Fibroblast of villous mesenchyme (primary cell): ENCODE data around the gene GSG1L. TPM values are rescaled to one million over a fixed set of nuclear protein-coding genes. Genes with fewer than 3 reads are reported as not detected.

Experiments
- DNase-seq: peaks from one replicate; pipeline ENCODE4 v3.0.0-alpha.2; 2010; ENCODE audit warnings: low read depth
- H3K4me3 ChIP-seq: 2 replicates; pipeline ENCODE4 v1.5.1; 2011; ENCODE audit warnings: low read depth, mild to moderate bottlenecking, low read length
- CTCF ChIP-seq: IDR thresholded peaks from 2 replicates; pipeline ENCODE4 v1.5.1; 2012; ENCODE audit warnings: low read depth, mild to moderate bottlenecking, low read length; ENCODE audit not compliant: insufficient read depth
- total RNA-seq: library from RNA; depleted of rRNA; stranded (reverse); fragments of >200 nt; gene quantifications from 2 replicates; pipeline ENCODE4 v1.2.3, GENCODE V29; 2012

GSG1L gene
- total RNA-seq, 1 donor: not detected

DNA sequence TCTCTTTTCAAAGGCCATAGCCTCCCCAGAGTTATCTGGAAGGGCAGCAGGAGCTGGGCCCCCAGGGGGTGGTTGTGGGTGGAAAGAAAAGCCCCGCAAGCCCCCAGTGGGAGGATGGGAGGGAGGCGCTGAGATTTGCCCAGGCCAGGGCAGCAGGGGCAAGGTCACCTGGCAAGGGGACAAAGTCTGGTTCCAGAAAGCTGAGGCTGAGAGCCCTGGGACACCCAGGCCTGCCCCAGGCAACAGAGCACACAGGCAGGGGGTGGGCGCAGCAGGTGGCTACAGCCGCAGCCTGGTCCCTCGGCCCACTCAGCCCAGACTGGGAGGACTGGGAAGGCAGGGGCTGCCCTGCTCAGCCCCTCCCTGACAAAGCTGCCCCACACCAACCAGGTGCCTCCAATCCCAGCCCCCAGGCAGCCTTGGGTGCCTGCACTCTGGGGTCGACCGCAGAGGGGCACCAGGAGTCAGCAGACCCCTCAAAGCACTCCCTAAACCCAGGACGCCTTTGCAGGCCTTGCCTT lies 23.7 kb upstream of the GSG1L start:
- no peak for DNase-seq

GRCh38 chr16:28086186-28087139 lies 22.9 kb upstream of the GSG1L start:
- H3K4me3 ChIP-seq: no peak overlapping the region
- DNase-seq: no peak
- no peak for TF ChIP-seq CTCF

More for the DNA sequence above, 23.7 kb upstream of the GSG1L start:
- no peak for TF ChIP-seq CTCF
- H3K4me3 ChIP-seq: no peak overlapping the region

GRCh38 chr16:28085389-28086171 lies 22.1 kb upstream of the GSG1L start:
- TF ChIP-seq CTCF: no peak
- DNase-seq: no peak
- H3K4me3 ChIP-seq: no peak overlapping the region

DNA sequence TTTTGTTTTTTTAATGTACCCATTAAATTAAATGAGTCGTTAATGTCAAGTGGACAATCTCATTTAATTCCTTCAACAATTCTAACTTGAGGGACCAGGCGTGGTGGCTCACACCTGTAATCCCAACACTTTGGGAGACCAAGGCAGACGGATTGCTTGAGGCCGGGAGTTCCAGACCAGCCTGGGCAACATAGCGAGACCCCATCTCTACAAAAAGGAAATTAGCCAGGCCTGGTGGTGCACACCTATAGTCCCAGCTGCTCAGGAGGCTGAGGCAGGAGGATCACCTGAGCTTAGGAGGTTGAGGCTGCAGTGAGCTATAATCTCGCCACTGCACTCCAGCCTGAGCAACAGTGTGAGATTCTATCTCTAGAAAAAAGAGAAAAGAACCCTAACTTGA lies 20.7 kb upstream of the GSG1L start:
- DNase-seq: no peak
- no peak for TF ChIP-seq CTCF
- H3K4me3 ChIP-seq: no peak overlapping the region

DNA sequence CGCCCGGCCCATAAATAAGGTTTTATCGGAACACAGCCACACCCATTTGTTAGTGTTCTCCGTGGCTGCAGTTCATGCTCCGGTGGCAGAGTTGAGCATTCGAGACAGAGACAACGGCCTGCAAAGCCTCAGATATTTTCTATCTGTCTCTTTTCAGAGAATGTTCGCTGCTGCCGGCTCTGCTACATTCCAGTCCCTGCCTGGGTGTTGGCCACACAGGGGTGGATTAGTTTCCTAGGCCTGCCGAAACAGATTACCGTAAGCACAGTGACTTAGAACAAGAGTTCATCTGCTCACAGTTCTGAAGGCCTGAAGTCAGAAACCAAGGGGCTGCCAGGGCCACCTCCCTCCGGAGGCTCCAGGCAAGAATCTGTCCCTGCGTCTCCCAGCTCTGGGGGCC lies 19.1 kb upstream of the GSG1L start:
- no peak overlapping the region for H3K4me3 ChIP-seq
- no peak for TF ChIP-seq CTCF
- DNase-seq: peak; percentile 73

DNA sequence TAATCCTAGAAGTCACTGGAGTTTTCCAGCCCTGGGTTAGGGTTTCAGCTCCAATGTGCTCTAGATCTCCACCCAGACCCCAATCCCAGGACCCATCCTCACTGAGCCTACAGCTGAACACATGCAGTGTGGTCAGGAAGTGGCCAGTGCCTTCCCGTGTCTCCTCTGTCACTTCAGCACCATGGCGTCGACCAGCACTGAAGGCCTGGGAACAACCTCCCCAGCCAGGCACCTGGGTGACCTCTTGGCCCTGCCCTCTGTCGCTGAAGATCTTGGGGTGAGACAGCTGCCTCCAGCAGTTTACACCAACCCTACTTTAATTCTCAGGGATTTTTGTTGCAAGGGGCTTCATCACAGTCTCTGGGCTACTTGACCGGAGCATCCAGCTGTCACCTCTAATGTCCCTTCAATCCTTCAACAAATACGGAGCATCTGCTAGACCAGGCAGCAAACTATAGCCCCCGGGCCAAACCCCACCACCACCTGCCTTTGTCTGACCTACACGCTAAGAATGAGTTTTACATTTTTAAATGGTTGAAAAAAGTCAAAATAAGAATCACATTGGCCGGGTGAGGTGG lies 18.0 kb upstream of the GSG1L start:
- DNase-seq: peak; percentile 13
- no peak overlapping the region for H3K4me3 ChIP-seq
- no peak for TF ChIP-seq CTCF
